HG03039 (cell line): ENCODE data around the gene RGS5.

Experiments
- ATAC-seq: cut with Tn5 transposase; IDR thresholded peaks from one replicate; pipeline ENCODE4 v1.9.1; 2021; ENCODE audit warnings: mild to moderate bottlenecking, moderate library complexity; ENCODE audit not compliant: unreplicated experiment

The RGS5 gene

DNA sequence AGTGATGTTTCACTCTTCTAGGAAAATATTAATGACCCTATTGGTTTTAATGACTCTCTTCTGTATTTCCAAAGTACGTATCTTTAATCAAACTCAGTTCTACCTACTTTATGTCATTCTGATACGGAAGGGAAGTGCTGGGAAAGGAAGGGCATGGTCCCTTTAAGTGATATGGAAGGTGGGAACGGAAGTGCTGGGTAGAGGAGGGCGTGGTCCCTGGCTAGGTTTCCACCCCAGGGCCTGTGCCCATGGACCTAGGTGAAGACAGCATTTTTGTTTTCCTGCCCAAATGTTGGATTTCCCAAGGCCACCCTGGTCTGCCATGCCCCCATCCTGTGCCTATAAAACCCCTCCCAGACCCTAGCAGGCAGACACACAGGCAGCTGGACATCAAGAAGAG, 109.5 kb downstream of the RGS5 start:
- no peak for ATAC-seq
